Type B pancreatic cell (in vitro differentiated cells): Measurements from ENCODE around the gene RASSF10. TPM values are rescaled to one million over a fixed set of nuclear protein-coding genes. Genes with fewer than 3 reads are reported as not detected.

ENCODE experiments used
- DNase-seq: peaks from one replicate; pipeline ENCODE4 v3.0.0; 2021; ENCODE audit warnings: mixed read lengths; ENCODE audit not compliant: unreplicated experiment; ENCODE audit errors: extremely low spot score
- H3K27ac Mint-ChIP-seq: 2 replicates; pipeline ENCODE4 v1.8.0; 2021; ENCODE audit warnings: mild to moderate bottlenecking, mixed read lengths
- H3K27me3 Mint-ChIP-seq: 2 replicates; pipeline ENCODE4 v1.8.0; 2021; ENCODE audit warnings: mixed read lengths
- H3K36me3 Mint-ChIP-seq: 2 replicates; pipeline ENCODE4 v1.8.0; 2021; ENCODE audit warnings: mixed read lengths
- H3K4me1 Mint-ChIP-seq: one replicate; pipeline ENCODE4 v1.8.0; 2021; ENCODE audit warnings: mixed read lengths; ENCODE audit not compliant: unreplicated experiment
- H3K4me3 Mint-ChIP-seq: 2 replicates; pipeline ENCODE4 v1.8.0; 2021; ENCODE audit warnings: mild to moderate bottlenecking, mixed read lengths
- H3K9me3 Mint-ChIP-seq: 2 replicates; pipeline ENCODE4 v1.8.0; 2021; ENCODE audit warnings: mixed read lengths
- CTCF ChIP-seq: fragments of 200-600 bp; sonication (generic); conservative IDR thresholded peaks from 2 replicates; pipeline ENCODE4 v1.5.0; 2021; ENCODE audit warnings: antibody characterized with exemption, mild to moderate bottlenecking
- total RNA-seq: library from RNA; stranded (reverse); gene quantifications from 2 replicates; pipeline ENCODE4 v1.2.1, GENCODE V29; 2021; ENCODE audit warnings: low replicate concordance

The RASSF10 gene
- total RNA-seq, 1 donor from 2014 or later = 8.6 TPM

- no peak overlapping the region for H3K27ac Mint-ChIP-seq
These were observed 22.2 kb downstream of the RASSF10 start for GRCh38 chr11:13031349-13031748.

GRCh38 chr11:13033760-13034533 lies 24.8 kb downstream of the RASSF10 start:
- TF ChIP-seq CTCF = no peak
- Mint-ChIP-seq H3K4me3 (no peak overlapping the region), H3K4me1 (peaks cover 5% of the 10 kb centered on the region), H3K9me3 (no peaks in the 10 kb centered on the region), H3K27ac (no peak overlapping the region), H3K27me3 (peaks cover 5% of the 10 kb centered on the region), H3K36me3 (no peaks in the 10 kb centered on the region)
- no peak for DNase-seq

More at GRCh38 chr11:13031349-13031748, 22.2 kb downstream of the RASSF10 start:
- DNase-seq = no peak
- Mint-ChIP-seq H3K4me1 (peaks cover 5% of the 10 kb centered on the region), H3K27me3 (peaks cover 5% of the 10 kb centered on the region), H3K9me3 (no peaks in the 10 kb centered on the region), H3K36me3 (no peaks in the 10 kb centered on the region), H3K4me3 (no peak overlapping the region)
- no peak for TF ChIP-seq CTCF

GRCh38 chr11:13035711-13036110 lies 26.6 kb downstream of the RASSF10 start:
- no peak for DNase-seq
- Mint-ChIP-seq H3K36me3 (no peaks in the 10 kb centered on the region), H3K27ac (no peak overlapping the region), H3K4me1 (peaks cover 5% of the 10 kb centered on the region), H3K4me3 (no peak overlapping the region), H3K27me3 (peaks cover 5% of the 10 kb centered on the region), H3K9me3 (no peaks in the 10 kb centered on the region)
- TF ChIP-seq CTCF = no peak

GRCh38 chr11:13036235-13036634 lies 27.1 kb downstream of the RASSF10 start:
- H3K27me3 Mint-ChIP-seq = peaks cover 5% of the 10 kb centered on the region

GRCh38 chr11:13038366-13038765 lies 29.2 kb downstream of the RASSF10 start:
- peaks cover 5% of the 10 kb centered on the region for H3K27me3 Mint-ChIP-seq

More at GRCh38 chr11:13036235-13036634, 27.1 kb downstream of the RASSF10 start:
- no peaks in the 10 kb centered on the region for H3K36me3 Mint-ChIP-seq
- H3K27ac Mint-ChIP-seq = no peak overlapping the region
- no peak for DNase-seq
- peaks cover 9% of the 10 kb centered on the region for H3K4me1 Mint-ChIP-seq
- no peaks in the 10 kb centered on the region for H3K9me3 Mint-ChIP-seq
- H3K4me3 Mint-ChIP-seq = no peak overlapping the region
- TF ChIP-seq CTCF = no peak

More at GRCh38 chr11:13038366-13038765, 29.2 kb downstream of the RASSF10 start:
- Mint-ChIP-seq H3K27ac (no peak overlapping the region), H3K36me3 (no peaks in the 10 kb centered on the region), H3K4me1 (peaks cover 17% of the 10 kb centered on the region), H3K4me3 (no peak overlapping the region), H3K9me3 (no peaks in the 10 kb centered on the region)
- no peak for DNase-seq
- no peak for TF ChIP-seq CTCF
